ENCODE measurements around the gene LILRA6.
"Not testable (repeated sequence)": the region's sequence is repeated elsewhere in the genome, so short reads cannot be mapped to it uniquely, and the experiment has no call there.

Gene LILRA6

DNA sequence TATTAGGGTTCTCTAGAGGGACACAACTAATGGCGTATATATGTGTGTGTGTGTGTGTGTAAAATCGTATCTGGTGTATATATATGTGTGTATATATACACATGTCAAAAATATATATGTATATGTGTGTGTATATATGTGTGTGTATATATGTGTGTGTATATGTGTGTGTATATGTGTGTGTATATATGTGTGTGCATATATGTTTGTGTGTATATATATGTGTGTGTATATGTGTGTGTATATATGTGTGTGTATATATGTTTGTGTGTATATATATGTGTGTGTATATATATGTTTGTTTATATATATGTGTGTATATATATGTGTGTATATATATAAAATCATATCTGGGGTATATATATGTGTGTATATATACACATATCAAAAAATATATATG, 19.9 kb upstream of the LILRA6 start:
- DNase-seq (ENCODE audit: low read depth in 2 of 2), result no peak

DNA sequence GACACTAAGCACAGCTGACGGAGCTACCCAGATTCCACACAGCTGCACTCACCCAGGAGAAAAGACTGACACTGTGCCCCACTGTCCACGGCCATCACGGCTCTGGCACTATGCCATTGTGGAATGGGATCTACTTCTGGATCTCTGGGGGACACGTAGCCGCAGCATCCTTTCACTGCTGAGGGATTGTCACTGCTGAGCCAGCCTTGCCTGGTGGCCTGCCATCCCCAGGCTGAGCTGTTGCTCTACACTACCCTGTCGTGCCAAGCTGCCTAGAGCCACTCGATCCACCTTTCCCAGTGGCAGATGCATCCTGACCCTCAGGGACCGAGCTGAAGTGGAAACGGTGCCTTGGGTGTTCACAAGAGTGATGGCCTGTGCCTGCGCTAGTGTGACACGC, 19.5 kb upstream of the LILRA6 start:
- DNase-seq (ENCODE audit: low read depth in 2 of 2), result no peak

DNA sequence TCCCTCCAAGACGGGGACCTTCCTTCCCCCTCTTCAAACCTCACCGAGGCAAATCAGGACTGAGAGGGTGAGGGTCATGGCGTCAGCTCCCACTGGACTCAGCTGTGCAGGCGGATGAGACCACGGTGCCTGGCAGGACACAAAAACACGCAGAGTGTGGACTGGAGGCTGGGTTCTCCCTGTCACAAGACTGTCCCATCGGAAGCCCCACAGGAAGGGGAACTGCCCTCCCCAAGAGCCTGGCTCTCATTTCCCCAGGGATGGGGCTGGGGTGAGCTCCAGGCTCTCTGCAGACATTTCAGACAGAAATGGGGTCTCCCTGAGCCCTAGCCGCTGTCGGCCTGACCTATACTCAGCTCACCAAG, 14.5 kb upstream of the LILRA6 start, which contains the start of gene LILRB5:
LILRB5 (minus strand) TSS at position 158 of the 365 bp plus-strand sequence; CDS start at position 78, 80 bp downstream.
- DNase-seq (ENCODE audit: low read depth in 2 of 2), result no peak

DNA sequence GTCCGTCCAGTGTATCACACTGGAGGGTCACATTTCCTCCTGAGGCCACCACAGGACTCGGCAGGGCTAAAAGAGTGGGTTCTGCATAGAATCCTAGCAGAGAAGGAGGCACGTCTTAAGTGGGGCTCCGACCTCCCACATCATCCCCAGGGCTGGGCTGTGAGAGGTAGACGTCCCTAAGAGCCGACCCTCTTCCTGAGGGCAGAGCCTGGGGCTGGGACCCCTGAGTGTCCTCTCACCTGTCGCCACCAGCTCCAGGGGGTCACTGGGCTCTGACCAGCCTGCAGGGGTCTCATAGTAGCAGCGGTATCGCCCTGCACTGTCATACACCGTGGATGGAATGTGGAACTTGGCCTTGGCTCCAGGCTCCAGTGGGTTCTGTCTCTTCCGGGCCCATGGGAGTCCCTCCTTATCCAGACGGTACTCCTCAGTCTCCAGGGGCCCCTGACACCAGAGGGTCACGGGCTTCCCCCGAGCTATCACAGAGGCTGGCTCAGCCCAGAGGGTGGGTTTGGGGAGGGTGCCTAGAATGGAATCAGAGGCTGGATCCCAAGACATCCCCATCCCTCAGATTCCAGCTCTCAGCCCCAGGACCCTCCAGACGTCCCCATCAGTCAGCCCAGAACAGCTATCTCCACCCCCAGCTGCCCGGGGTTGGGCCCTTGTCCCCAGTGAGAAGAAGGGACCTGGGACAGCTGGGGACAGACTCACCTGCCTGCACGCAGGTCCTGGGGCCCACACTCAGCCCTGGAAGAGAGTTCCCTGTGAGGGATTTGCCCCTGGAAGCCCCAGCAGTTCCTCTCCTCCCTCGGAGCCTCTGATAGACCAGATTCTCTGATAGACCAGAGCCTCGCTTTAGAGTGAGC, 13.9 kb upstream of the LILRA6 start:
- no peak for DNase-seq (ENCODE audit: low read depth in 2 of 2)

DNA sequence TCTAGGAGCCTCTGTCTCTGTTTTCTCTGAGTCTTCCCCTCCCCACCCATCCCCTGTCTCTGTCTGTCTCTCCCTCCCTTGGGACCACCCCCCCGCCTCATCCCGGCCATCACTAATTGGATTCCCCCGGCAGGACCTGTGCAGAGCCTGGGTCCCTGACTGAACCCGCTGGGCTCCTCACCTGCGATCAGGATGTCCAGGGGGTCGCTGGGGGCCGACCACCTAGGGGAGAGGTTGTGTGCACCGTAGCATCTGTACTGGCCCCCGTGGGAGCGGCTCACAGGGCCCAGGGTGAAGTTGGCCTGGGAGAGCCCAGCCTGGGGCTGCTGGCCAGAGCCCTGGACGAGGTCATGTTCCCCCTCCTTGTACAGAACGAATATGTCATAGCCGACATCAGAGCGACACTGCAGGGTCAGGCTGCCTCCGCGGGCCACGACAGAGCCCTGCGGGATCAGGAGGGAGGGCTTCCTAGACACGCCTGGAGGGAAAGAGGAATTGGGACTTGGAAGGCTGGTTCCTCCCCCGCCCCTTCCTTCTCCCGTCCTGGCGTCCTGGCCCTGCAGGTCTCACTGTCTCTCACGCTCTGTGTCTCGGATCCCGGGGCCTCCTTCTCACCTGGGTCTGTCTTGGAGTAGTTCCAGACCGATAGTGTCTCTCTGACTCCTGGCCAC, 12.7 kb upstream of the LILRA6 start:
- no peak for DNase-seq (ENCODE audit: low read depth in 2 of 2)

DNA sequence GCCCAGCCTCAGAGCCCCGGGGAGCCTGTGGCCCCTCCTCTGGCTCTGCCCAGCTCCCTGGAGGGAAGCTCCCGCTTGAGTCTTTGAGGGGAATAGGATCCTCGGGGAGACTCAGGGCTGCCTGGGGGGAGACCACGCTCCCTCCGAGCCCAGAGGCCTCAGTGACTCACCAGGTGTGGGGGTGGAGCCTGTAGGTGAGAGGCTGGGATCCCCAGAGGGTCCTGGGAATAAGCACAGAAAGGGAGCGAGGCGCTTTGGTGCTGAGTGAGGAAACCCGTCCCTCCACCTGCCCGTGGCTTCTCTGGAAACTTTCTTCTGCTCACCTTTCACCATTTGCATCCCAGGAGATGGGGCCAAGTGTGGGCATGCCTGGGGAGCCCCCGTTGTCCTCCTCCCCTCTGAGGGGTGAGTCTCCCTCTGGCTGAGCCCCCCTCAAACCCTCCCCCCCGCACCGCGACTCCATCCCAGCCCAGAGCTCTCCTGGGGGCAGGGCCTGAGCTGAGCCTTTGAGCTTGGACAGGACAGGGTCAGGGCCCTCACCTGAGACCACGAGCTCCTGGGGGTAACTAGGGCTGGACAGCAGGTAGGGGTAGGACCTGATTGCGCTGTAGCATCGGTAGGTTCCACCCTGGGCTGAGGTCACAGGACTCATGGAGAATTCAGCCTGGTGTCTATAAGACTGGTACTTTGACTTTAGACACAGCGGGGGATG, 11.8 kb upstream of the LILRA6 start:
- no peak for DNase-seq (ENCODE audit: low read depth in 2 of 2)

DNA sequence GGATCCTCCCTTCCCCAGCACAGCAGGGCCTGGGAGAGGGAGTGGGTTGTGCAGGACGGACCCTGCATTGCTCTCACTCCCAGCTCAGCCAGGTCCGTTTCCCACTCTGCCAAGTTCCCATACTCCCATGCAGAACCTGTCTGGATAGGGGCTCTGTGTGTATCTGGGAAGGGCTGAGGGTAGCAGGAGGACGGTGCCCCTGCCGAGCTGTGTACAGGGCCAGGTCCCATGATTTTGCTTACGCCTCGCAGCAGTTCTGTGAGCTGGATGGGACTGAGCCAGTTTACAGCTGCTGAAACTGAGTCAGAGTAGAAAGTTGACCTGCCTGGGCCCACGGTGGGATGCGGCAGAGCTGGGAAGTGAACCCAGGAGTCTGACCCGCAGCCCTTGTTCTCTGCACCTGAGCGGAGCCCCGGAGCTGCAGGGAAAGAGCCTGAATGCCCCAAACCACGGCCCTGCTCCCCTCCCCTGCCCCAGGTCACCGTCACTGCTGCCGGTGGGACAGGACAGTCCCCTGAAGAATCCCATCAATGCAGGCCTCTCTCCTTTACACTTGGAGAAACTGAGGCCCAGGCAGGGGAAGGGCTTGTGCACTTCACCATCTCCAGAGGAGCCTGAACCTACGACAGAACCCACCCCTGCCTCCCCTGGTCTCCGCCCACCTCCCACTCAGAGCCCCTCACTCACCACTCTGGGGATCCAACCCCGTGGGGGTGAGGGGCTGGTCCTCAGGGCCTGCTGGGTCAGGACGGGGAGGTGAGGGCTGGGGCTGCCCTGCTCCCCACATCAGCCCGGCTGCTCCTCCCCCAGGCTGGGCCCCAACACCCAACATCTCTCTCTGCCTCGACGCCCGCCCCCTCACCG, 11.0 kb upstream of the LILRA6 start:
- DNase-seq (ENCODE audit: low read depth in 2 of 2), result no peak

DNA sequence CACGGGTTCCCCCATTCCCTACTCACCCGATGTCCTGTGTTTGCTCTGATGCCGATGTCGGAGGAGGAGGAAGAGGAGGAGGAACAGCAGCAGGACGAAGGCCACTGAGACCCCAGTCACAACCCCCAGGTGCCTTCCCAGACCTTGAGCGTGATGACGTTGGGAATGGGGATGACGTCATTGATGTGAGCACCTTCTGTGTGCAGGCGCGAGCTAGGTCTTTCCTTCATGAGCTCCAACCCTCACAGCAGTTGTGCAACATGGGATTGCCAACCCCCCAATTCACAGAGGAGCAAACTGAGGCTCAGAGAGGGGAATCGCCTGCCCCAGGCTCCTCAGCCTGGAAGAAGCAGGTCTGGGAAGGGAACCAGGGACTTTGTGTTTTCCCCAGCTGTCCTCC, 10.3 kb upstream of the LILRA6 start:
- no peak for DNase-seq (ENCODE audit: low read depth in 2 of 2)

DNA sequence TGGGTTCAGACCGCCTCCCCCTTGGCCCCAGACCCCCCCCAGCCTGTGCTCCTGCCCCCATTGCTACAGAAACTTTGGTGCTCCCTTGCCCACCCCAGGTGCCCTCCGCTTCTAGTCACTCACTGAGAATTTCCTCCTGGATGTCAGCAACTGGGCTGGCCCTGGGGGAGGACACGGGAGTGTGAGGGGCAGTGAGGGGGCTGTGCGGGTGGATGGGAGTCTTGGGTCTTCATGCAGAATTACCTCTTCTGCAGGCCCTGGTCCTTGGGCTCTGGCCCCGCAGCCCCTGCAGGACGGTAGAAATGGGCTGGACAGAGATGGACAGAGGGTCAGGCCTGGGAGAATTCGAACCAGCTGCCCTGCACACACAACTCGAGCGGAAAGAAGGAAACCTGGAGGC, 9.7 kb upstream of the LILRA6 start:
- no peak for DNase-seq (ENCODE audit: low read depth in 2 of 2)

DNA sequence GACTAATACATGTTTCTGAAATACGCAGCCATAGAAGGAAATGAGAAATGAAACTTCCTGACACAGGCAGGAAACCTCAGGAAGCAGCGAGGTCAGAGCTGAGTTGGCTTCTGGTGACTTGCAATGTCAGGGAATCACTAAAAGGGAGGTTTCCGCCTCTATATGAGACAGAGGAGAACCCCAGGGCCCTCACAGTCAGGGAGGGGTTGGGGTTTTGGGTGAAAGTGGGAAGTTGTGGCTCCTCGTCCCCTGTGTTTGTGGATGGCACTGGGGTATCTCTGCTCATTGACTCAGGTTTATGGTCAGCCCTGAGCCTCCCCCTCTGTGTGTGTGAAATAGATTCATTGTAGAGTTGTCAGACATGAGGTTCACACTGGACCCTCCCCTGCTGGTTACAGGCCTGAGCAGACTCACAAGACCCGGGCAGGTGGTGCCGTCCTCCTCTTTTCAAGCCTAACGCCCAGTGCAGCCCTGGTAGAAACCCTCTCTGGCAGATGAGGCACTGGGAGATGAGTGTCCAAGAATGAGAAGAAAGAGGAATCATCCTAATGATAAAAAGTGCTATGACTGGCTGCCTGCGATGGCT, 5.5 kb upstream of the LILRA6 start:
- no peak for DNase-seq (ENCODE audit: low read depth in 2 of 2)

DNA sequence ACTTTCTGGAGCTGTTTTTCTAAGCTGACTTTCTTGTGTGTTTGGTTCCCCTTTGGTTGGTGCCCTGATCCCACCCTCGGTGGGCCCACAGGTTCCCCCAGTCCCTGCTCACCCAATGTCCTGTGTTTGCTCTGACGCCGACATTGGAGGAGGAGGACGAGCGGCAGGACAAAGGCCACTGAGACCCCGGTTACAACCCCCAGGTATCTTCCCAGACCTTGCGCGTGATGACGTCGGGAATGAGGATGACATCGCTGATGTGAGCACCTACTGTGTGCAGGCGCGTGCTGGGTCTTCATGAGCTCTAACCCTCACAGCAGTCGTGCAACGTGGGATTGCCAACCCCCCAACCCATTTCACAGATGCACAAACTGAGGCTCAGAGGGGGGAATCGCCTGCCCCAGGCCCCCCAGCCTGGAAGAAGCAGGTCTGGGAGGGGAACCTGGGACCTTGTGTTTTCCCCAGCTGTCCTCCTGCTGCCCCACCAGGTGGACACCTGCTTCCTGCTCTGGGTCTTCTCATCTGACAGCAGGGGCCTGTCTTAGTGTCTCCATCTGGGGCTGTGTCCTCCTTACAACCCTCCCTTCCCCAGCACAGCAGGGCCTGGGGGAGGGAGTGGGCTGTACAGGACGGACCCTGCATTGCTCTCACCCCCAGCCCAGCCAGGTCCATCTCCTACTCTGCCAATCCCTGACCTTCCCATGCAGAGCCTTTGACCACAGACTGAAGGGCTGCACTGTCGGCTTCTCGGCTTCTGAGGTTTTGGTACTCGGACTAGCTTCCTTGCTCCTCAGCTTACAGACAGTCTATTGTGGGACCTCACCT, 4.7 kb upstream of the LILRA6 start:
- DNase-seq (ENCODE audit: low read depth in 2 of 2), result no peak

DNA sequence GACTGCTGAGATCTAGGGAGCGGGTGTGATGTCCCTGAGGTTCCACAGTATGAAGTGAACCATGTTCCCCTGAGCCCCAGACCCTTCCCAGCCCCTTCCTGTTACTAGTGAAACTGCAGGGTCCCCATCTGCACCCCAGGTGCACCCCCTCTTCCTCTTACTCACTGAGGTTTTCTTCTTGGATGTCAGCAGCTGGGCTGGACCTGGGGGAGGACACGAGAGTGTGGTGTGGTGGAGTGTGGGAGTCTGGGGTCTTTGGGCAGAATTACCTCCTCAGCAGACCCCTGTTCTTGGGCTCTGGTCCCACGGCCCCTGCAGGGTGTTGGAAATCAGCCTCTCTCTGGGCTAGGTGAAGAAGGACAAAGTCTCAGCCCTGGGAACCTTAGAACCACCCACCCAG, 3.3 kb upstream of the LILRA6 start:
- DNase-seq (ENCODE audit: low read depth in 2 of 2), result no peak

DNA sequence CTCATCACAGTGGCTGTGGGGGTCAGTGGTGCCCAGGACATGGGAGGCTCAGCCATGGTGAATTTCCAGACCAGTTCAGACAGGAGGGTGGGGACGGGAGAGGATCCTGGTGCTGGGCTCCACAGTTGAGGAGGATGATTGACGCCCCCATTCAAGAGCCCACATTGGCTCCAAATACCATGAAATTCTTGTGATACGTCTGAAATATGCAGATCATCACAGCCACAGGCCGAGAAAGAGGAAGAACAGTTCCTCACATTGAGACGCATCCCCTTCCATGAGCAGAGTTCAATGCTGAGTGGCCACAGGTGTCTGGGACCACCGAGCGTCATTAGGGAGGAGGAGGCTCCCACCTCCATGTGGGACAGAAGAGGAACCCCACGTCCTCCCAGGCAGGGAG, 1.2 kb upstream of the LILRA6 start:
- not testable (repeated sequence) for DNase-seq (ENCODE audit: low read depth in 2 of 2)

DNA sequence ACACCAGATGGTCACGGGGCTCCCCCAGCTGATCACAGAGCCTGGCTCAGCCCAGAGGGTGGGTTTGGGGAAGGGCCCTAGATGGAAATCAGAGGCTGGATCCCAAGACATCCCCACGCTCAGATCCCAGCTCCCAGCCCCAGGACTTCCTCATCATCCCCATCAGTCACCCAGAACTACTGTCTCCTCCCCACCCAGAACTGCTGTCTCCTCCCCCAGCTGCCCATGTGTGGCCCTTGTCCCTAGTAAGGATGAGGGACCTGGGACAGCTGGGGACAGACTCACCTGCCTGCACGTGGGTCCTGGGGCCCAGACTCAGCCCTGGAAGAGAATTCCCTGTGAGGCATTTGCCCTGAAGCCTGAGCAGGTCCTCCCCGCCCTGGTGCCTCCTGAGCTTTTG, 356 bp downstream of the LILRA6 start:
- not testable (repeated sequence) for DNase-seq (ENCODE audit: low read depth in 2 of 2)

DNA sequence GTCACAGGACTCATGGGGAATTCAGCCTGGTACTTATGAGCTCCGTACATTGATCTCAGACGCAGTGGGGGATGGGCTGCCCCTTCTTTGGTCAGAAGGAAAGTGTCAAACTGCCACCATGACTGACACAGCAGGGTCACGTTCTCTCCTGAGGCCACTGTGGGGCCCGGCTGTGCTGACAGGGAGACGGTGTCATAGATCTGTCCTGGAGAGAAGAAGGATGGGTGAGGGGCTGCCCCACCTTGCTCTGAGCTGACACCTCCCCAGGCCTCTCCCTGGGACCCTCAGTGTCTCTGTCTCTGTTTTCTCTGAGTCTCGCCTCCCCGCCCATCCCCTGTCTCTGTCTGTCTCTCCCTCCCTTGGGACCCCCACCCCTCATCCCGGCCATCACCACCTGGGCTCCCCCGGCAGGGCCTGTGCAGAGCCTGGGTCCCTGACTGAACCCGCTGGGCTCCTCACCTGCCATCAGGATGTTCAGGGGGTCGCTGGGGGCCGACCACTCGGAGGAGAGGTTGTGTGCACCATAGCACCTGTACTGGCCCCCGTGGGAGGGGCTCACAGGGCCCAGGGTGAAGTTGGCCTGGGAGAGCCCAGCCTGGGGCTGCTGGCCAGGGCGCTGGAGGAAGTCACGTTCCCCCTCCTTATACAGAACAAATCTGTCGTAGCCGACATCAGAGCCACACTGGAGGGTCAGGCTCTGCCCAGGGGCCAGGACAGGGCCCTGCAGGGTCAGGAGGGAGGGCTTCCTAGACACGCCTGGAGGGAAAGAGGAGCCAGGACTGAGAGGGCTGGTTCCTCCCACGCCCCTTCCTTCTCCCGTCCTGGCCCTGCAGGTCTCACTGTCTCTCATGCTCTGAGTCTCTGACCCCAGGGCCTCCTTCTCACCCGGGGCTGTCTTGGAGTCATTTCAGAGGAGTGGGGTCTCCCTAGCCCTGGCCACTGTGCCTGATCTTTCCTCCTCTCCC, 1.9 kb downstream of the LILRA6 start:
- DNase-seq (ENCODE audit: low read depth in 2 of 2), result not testable (repeated sequence)

DNA sequence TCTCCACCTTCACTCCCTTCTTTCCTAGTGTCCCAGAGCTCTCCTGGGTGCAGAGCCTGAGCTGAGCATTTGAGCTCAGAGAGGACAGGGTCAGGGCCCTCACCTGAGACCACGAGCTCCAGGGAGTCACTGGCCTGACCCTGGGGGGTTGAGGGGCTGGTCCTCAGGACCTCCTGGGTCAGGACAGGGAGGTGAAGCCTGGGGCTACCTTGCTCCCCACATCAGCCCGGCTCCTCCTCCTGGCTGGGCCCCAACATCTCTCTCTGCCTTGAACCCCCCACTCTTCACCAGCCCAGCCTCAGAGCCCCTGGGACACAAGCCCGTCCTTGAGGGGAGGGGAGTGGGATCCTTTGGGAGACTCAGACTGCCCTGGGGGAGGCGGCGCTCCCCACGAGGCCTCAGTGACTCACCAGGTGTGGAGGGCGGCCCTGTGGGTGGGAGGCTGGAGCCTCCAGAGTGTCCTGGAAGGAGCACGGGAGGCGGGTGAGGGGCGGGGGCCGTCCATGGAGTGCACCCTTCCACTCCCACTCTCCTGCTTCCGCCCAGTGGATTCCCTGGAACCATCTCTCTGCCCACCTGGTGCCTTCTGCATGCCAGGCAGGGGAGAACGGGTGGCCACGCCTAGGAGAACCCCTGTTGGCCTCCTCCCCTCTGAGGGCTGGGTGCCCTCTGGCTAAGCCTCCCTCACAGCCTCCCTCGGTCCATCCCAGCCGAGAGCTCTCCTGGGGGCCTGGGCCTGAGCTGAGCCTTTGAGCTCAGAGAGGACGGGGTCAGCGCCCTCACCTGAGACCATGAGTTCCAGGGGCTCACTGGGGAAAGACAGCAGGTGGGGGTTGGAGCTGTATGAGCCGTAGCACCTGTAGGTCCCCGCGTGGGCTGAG, 2.9 kb downstream of the LILRA6 start:
- not testable (repeated sequence) for DNase-seq (ENCODE audit: low read depth in 2 of 2)

DNA sequence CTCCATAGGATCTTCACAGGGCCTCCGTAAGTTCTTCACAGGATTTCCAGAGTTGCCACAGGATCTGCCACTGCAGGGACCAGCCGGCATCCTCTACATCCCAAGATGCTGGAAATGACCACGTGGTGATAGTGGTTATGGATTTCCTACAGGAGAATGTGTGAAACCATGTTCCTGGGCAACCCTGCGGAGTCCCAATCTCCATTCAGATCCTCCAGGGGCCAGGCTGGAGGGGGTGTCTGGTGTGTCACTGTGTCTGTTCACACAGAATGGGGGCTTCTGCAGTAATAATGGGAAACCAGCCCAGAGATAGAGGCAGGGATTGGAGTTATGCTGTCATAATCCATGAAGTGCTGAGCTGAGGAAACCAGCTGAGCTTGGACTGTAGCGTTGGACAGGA, 8.6 kb downstream of the LILRA6 start:
- no peak for DNase-seq (ENCODE audit: low read depth in 2 of 2)
